ENCODE measurements around the gene C1orf50. TPM values are rescaled to one million over a fixed set of nuclear protein-coding genes. Genes with fewer than 3 reads are reported as not detected.

Gene C1orf50
- total RNA-seq, 2 experiments from 2014 or later, result 23.1 to 23.9 TPM

DNA sequence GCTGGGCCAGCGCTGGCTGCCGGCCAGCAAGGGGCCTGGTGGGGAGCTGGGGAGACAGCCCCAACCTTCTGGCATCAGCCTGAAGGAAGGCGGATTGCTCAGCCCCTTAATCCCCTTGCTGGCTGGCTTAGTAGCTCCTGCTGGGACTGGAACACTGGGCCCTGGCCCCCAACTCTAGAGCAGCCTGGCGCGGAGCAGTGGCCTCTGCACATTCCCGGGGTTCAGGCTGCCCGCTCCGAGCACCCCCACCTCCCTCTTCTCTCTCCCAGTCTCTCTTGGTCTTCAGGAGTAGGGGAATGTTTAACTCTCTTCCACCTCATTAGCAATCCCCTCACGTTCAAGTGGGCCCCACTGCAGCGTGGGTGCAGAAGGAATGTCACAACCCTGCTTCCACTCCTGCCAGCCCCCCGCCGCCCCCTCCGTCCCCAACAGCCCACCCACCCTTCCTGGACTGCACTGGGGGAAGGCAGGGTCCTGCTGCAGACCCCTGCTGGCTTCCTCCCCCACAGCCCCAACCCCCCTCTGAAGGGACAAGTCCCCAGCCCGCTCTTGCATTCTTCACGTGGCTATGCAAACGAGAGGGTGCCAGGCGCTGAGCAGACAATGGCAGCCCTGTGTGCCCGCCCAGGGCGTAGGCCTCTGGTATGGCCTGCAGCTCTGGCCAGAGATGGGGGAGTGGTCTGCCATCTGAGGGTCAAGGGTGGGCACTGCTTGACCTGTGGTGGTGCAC is 26.0 kb upstream of the C1orf50 start:
- Histone ChIP-seq H3K4me1 (ENCODE audit: insufficient read depth, low read length) (peaks cover 7% of the 10 kb centered on the region), H3K4me3 (ENCODE audit: low read length) (no peak overlapping the region), H3K27ac (ENCODE audit: low read depth in 1 of 2, low read length in 2 of 2) (no peak overlapping the region), H3K36me3 (ENCODE audit: insufficient read depth, low read length) (no peaks in the 10 kb centered on the region), H3K9me3 (ENCODE audit: control insufficient read depth in 1 of 2, insufficient read depth in 1 of 2, low read length in 2 of 2) (no peaks in the 10 kb centered on the region), H3K27me3 (ENCODE audit: control insufficient read depth in 1 of 2, insufficient read depth in 2 of 2, low read length in 2 of 2) (no peaks in the 10 kb centered on the region)
- no peaks in the 10 kb centered on the region for H3K9me3 Mint-ChIP-seq
- peaks cover 9% of the 10 kb centered on the region for H3K4me1 Mint-ChIP-seq (ENCODE audit: low read depth)
- H3K27ac Mint-ChIP-seq, result no peak overlapping the region
- no peaks in the 10 kb centered on the region for H3K27me3 Mint-ChIP-seq
- TF ChIP-seq, protein P1, sequence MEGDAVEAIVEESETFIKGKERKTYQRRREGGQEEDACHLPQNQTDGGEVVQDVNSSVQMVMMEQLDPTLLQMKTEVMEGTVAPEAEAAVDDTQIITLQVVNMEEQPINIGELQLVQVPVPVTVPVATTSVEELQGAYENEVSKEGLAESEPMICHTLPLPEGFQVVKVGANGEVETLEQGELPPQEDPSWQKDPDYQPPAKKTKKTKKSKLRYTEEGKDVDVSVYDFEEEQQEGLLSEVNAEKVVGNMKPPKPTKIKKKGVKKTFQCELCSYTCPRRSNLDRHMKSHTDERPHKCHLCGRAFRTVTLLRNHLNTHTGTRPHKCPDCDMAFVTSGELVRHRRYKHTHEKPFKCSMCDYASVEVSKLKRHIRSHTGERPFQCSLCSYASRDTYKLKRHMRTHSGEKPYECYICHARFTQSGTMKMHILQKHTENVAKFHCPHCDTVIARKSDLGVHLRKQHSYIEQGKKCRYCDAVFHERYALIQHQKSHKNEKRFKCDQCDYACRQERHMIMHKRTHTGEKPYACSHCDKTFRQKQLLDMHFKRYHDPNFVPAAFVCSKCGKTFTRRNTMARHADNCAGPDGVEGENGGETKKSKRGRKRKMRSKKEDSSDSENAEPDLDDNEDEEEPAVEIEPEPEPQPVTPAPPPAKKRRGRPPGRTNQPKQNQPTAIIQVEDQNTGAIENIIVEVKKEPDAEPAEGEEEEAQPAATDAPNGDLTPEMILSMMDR (IDR thresholded peaks at IDR 0.05), result no peak
- DNase-seq, result no peak
- no peak overlapping the region for H3K4me3 Mint-ChIP-seq
- POLR2A ChIA-PET, result no interaction called here
- intact Hi-C loops (cut with DNase I, micrococcal nuclease), result no loop called here
- CTCF ChIA-PET, result interaction anchor here (1.2 kb wide), 1 partner anchor 16 kb away, joined by 3 read pairs; no protein-coding TSS in a partner anchor
- peaks cover 11% of the 10 kb centered on the region for H3K36me3 Mint-ChIP-seq (ENCODE audit: low read depth)
- no peak for ATAC-seq (ENCODE audit: poor library complexity)

DNA sequence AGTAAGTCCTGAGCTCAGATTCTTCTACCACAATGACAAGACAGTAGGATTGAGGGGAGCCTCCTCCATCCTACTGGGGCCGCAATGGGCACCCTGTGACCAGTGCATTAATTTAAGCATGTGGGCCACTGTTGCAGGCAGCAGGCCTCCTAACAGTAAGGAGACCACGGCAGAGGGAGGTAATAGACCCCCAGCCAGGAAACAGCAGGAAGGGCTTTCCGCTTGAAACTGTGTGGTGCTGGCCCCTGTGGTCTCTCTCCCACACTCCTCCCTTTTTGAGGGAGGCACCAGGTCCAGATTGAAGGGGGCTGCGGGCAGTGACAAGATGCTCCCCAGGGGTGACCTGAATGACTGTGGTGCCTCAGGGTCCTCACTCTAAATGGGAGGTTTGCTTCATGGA is 25.3 kb upstream of the C1orf50 start:
- intact Hi-C loops (cut with DNase I, micrococcal nuclease), result no loop called here
- ChIA-PET CTCF (no interaction called here), POLR2A (no interaction called here)
- H3K27me3 Mint-ChIP-seq, result no peaks in the 10 kb centered on the region
- Histone ChIP-seq H3K4me1 (ENCODE audit: insufficient read depth, low read length) (peaks cover 7% of the 10 kb centered on the region), H3K9me3 (ENCODE audit: control insufficient read depth in 1 of 2, insufficient read depth in 1 of 2, low read length in 2 of 2) (no peaks in the 10 kb centered on the region), H3K27me3 (ENCODE audit: control insufficient read depth in 1 of 2, insufficient read depth in 2 of 2, low read length in 2 of 2) (no peaks in the 10 kb centered on the region), H3K4me3 (ENCODE audit: low read length) (no peak overlapping the region), H3K27ac (ENCODE audit: low read depth in 1 of 2, low read length in 2 of 2) (no peak overlapping the region), H3K36me3 (ENCODE audit: insufficient read depth, low read length) (peaks cover 5% of the 10 kb centered on the region)
- H3K36me3 Mint-ChIP-seq (ENCODE audit: low read depth), result peaks cover 17% of the 10 kb centered on the region
- H3K9me3 Mint-ChIP-seq, result no peaks in the 10 kb centered on the region
- ATAC-seq (ENCODE audit: poor library complexity), result no peak
- TF ChIP-seq, protein P1 (IDR thresholded peaks at IDR 0.05), result no peak
- no peak for DNase-seq
- no peak overlapping the region for H3K4me3 Mint-ChIP-seq
- no peak overlapping the region for H3K27ac Mint-ChIP-seq
- peaks cover 7% of the 10 kb centered on the region for H3K4me1 Mint-ChIP-seq (ENCODE audit: low read depth)

DNA sequence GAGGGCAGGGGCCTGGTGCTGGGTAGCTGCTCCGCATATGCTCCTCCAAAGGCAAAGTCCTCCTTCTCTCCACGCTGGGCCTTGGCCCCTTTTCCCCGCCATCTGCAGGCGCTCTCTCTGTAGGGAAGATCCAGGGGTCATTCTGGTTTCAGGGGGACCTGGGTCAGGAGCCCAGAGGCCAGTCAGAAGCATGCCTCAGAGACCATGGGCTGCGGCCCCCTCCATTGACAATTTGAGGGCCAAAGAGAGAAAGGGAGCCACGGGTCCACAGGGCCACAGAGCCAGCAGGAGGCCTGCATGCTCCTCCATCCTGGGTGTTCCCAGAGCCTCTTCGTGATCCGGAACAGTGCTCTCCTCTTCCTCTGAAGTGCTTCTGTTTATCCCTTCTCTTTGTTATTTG is 24.9 kb upstream of the C1orf50 start:
- no peak overlapping the region for H3K4me3 ChIP-seq (ENCODE audit: low read length)
- ChIA-PET POLR2A (no interaction called here), CTCF (no interaction called here)
- Mint-ChIP-seq H3K27ac (no peak overlapping the region), H3K36me3 (ENCODE audit: low read depth) (peaks cover 22% of the 10 kb centered on the region), H3K4me3 (no peak overlapping the region), H3K9me3 (no peaks in the 10 kb centered on the region), H3K27me3 (no peaks in the 10 kb centered on the region), H3K4me1 (ENCODE audit: low read depth) (peaks cover 3% of the 10 kb centered on the region)
- no peaks in the 10 kb centered on the region for H3K27me3 ChIP-seq (ENCODE audit: control insufficient read depth in 1 of 2, insufficient read depth in 2 of 2, low read length in 2 of 2)
- H3K27ac ChIP-seq (ENCODE audit: low read depth in 1 of 2, low read length in 2 of 2), result no peak overlapping the region
- no peak for ATAC-seq (ENCODE audit: poor library complexity)
- DNase-seq, result no peak
- intact Hi-C loops (cut with DNase I, micrococcal nuclease), result no loop called here
- H3K36me3 ChIP-seq (ENCODE audit: insufficient read depth, low read length), result peaks cover 9% of the 10 kb centered on the region
- TF ChIP-seq, protein P1 (IDR thresholded peaks at IDR 0.05), result no peak
- H3K9me3 ChIP-seq (ENCODE audit: control insufficient read depth in 1 of 2, insufficient read depth in 1 of 2, low read length in 2 of 2), result no peaks in the 10 kb centered on the region
- H3K4me1 ChIP-seq (ENCODE audit: insufficient read depth, low read length), result peaks cover 3% of the 10 kb centered on the region
